Measurements from ENCODE around the gene RAB27A.
"Not testable (repeated sequence)": the region's sequence is repeated elsewhere in the genome, so short reads cannot be mapped to it uniquely, and the experiment has no call there.

Gene RAB27A

GRCh38 chr15:55255714-55256113 is 33.9 kb downstream of the RAB27A start:
- H3K27ac ChIP-seq, result no peak overlapping the region
- TF ChIP-seq CTCF (IDR thresholded peaks at IDR 0.05) (no peak), ZFX (IDR thresholded peaks at IDR 0.05; ENCODE audit: borderline replicate concordance) (no peak)

- no peak for TF ChIP-seq ZFX (IDR thresholded peaks at IDR 0.05; ENCODE audit: borderline replicate concordance)
- no peak for TF ChIP-seq CTCF (IDR thresholded peaks at IDR 0.05)
- no peak overlapping the region for H3K27ac ChIP-seq
Measured at GRCh38 chr15:55254916-55255679, 34.5 kb downstream of the RAB27A start.

GRCh38 chr15:55253580-55253979 is 36.0 kb downstream of the RAB27A start:
- no peak overlapping the region for H3K27ac ChIP-seq
- TF ChIP-seq CTCF (IDR thresholded peaks at IDR 0.05) (no peak), ZFX (IDR thresholded peaks at IDR 0.05; ENCODE audit: borderline replicate concordance) (no peak)

GRCh38 chr15:55252201-55252600 is 37.4 kb downstream of the RAB27A start:
- not testable (repeated sequence) for H3K27ac ChIP-seq

- TF ChIP-seq ZFX (IDR thresholded peaks at IDR 0.05; ENCODE audit: borderline replicate concordance) (no peak), CTCF (IDR thresholded peaks at IDR 0.05) (no peak)
- H3K27ac ChIP-seq, result no peak overlapping the region
Measured at GRCh38 chr15:55250941-55251340, 38.7 kb downstream of the RAB27A start.

GRCh38 chr15:55250392-55250791 is 39.2 kb downstream of the RAB27A start:
- no peak overlapping the region for H3K27ac ChIP-seq
- TF ChIP-seq CTCF (IDR thresholded peaks at IDR 0.05), result no peak
- TF ChIP-seq ZFX (IDR thresholded peaks at IDR 0.05; ENCODE audit: borderline replicate concordance), result no peak

- H3K27ac ChIP-seq, result not testable (repeated sequence)
Measured at GRCh38 chr15:55249885-55250284, 39.7 kb downstream of the RAB27A start.

- H3K27ac ChIP-seq, result no peak overlapping the region
- TF ChIP-seq CTCF (IDR thresholded peaks at IDR 0.05), result no peak
- TF ChIP-seq ZFX (IDR thresholded peaks at IDR 0.05; ENCODE audit: borderline replicate concordance), result no peak
Measured at GRCh38 chr15:55248895-55249294, 40.7 kb downstream of the RAB27A start.
